Heart right ventricle (tissue), 16 donors: ENCODE data around the gene ARHGEF12. TPM values are rescaled to one million over a fixed set of nuclear protein-coding genes. Genes with fewer than 3 reads are reported as not detected.

Source experiments
- ATAC-seq, 8 donors: fragments of 200-7000 bp; cut with Tn5 transposase; one replicate each; pipeline ENCODE4 v1.9.1; 2020; ENCODE audit warnings: mild to moderate bottlenecking in 8 of 8, moderate library complexity in 8 of 8, moderate number of reproducible peaks in 1 of 8
- DNase-seq, 2 donors: peaks; one replicate each; pipeline ENCODE4 v3.0.0-alpha.2; 2020
- H3K27ac ChIP-seq, 10 donors: fragments of 200-600 bp; sonication (generic) in 2 of 10; one replicate each; pipeline versions ENCODE4 v1.5.0 to v1.8.0; 2020 to 2022; ENCODE audit warnings: mild to moderate bottlenecking in 3 of 10
- H3K27me3 ChIP-seq, 7 donors: fragments of 200-600 bp; one replicate each; pipeline ENCODE4 v1.8.0; 2021 to 2022; ENCODE audit warnings: mild to moderate bottlenecking in 2 of 7
- H3K36me3 ChIP-seq, 9 donors: fragments of 200-600 bp; sonication (generic) in 1 of 9; one replicate each; pipeline versions ENCODE4 v1.5.0 to v1.8.0; 2020 to 2022; ENCODE audit warnings: mild to moderate bottlenecking in 2 of 9
- H3K4me1 ChIP-seq, 9 donors: fragments of 200-600 bp; sonication (generic) in 1 of 9; one replicate each; pipeline versions ENCODE4 v1.5.0 to v1.8.0; 2020 to 2022; ENCODE audit warnings: mild to moderate bottlenecking in 4 of 9
- H3K4me3 ChIP-seq, 10 donors: fragments of 200-600 bp; sonication (generic) in 2 of 10; one replicate each; pipeline versions ENCODE4 v1.5.0 to v1.8.0; 2020 to 2022; ENCODE audit warnings: mild to moderate bottlenecking in 7 of 10, moderate library complexity in 2 of 10
- H3K9me3 ChIP-seq, 11 donors: fragments of 200-600 bp in 10 of 11; sonication (generic) in 2 of 11; one replicate each; pipeline versions ENCODE4 v1.5.0 to v1.8.0; 2013 to 2022; ENCODE audit warnings: mild to moderate bottlenecking in 2 of 11, control low read depth in 1 of 11, moderate library complexity in 1 of 11
- WGBS, 2 donors: extraction: QIAGEN DNeasy Blood & Tissue Kit; methylation state at CpG; one replicate each; pipeline ENCODE4 v1.1.7; 2013; ENCODE audit warnings: inconsistent platforms in 1 of 2; 5-methylcytosine and 5-hydroxymethylcytosine counted together
- intact Hi-C, 10 donors: fragments of 100-400 bp; cut with DNase I; formaldehyde crosslinking; loops; one replicate each; pipeline versions ENCODE4 v1.11.1 to v1.14.2; 2022
- polyA plus RNA-seq, 2 donors: library from polyadenylated mRNA; stranded (reverse); fragments of 200-250 nt; gene quantifications; one replicate each; pipeline ENCODE4 v1.2.3, GENCODE V29; 2013
- total RNA-seq, 10 donors: library from RNA; stranded (reverse); fragmentation: NEBNext Ultra II Directional in 3 of 10; extraction: Animal tissue kit (Norgen Biotek cat#: 25700) in 3 of 10; gene quantifications; one replicate each; pipeline versions ENCODE4 v1.2.1 to v1.2.4, GENCODE V29; 2021 to 2023
- TF ChIP-seq, protein P1 (sequence below), 9 donors: fragments of 200-600 bp; sonication (generic) in 2 of 9; IDR thresholded peaks; one replicate each; pipeline versions ENCODE4 v1.5.0 to v1.8.0; 2021 to 2022; ENCODE audit warnings: antibody characterized with exemption in 9 of 9, mild to moderate bottlenecking in 5 of 9, moderate library complexity in 1 of 9
- donor health status: Arrhythmogenic right ventricular cardiomyopathy.
- donor health status: ischemic (EF 13 %, LVEDD 7.1; RV severe dilation, severe dysfunction).
- donor health status: healthy with polysubstance abuse.
- donor health status: DM: no; HTN: yes; CAD: no.
- donor health status: DM: no; HTN: no; CAD: no.
- donor health status: ischemic (EF 25% LVEDD 6.9; RV normal size, moderate dysfunction).
- donor health status: ischemic (EF 25% LVEDD 5.7; RV mildly dilated, moderate dysfunction).
- donor health status: healthy.
- donor health status: DM: yes; HTN: yes; CAD: no.
- donor health status: Ischemic cardiomyopathy.
- donor health status: ischemic (EF 35%, LVEDD 5.7; RV mildly dilated, moderate dysfunction).
- donor health status: nonischemic (EF 11% LVEDD 7.7; RV severe dilation, severe dysfunction).
- donor health status: DM: yes; HTN: yes; CAD: no.
- donor health status: PGD.
- donor health status: ischemic (EF 29% LVEDD 5.4; RV normal size, mild dysfunction).
- donor health status: nonischemic (EF 23%, LVEDD 6.1; RV moderate dilation, normal function).

Gene ARHGEF12
- total and polyA plus RNA-seq, 12 donors = 20.0 to 155 (median 110) TPM

DNA sequence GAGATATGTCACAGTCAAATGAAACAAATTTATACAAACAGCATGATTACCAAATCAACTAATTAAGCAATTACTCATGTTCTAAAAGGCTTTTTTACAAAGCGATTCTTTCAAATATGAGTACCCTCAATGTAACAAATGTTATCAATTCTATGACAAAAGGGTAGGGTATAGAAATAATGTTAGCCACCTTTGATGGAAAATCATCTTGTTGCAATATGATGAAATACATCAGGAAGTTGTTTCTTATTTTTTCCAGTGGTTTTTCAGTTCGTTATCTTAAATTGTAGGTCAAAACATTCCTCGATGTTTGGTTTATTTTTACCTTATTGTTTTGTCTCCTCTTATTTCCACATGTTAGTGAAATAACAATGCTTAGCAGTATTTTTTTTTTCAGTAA is 6.5 kb downstream of the ARHGEF12 start:
- ATAC-seq = no peak
- H3K27ac ChIP-seq = peak overlapping the region in 7 of 10 donors; percentile 15 to 100 (median 99)
- peak overlapping the region in 2 of 10 donors; percentile 2 to 19 for H3K4me3 ChIP-seq
- peaks cover 0 to 90% (median 0%) of the 10 kb centered on the region in 7 donors for H3K27me3 ChIP-seq
- H3K36me3 ChIP-seq = no peaks in the 10 kb centered on the region
- TF ChIP-seq, protein P1, sequence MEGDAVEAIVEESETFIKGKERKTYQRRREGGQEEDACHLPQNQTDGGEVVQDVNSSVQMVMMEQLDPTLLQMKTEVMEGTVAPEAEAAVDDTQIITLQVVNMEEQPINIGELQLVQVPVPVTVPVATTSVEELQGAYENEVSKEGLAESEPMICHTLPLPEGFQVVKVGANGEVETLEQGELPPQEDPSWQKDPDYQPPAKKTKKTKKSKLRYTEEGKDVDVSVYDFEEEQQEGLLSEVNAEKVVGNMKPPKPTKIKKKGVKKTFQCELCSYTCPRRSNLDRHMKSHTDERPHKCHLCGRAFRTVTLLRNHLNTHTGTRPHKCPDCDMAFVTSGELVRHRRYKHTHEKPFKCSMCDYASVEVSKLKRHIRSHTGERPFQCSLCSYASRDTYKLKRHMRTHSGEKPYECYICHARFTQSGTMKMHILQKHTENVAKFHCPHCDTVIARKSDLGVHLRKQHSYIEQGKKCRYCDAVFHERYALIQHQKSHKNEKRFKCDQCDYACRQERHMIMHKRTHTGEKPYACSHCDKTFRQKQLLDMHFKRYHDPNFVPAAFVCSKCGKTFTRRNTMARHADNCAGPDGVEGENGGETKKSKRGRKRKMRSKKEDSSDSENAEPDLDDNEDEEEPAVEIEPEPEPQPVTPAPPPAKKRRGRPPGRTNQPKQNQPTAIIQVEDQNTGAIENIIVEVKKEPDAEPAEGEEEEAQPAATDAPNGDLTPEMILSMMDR (IDR thresholded peaks at IDR 0.05) = no peak
- H3K9me3 ChIP-seq = no peaks in the 10 kb centered on the region
- intact Hi-C loops = loop anchor here in 2 of 10 donors (5.0 to 10.0 kb wide), 2 partner anchors 35 to 82 kb away; no protein-coding TSS in a partner anchor
- peaks cover 8 to 97% (median 80%) of the 10 kb centered on the region in 9 donors for H3K4me1 ChIP-seq
- no peak for DNase-seq
- WGBS, 2 donors = 56 to 57% methylated on average over 3 of the region's 3 CpGs

DNA sequence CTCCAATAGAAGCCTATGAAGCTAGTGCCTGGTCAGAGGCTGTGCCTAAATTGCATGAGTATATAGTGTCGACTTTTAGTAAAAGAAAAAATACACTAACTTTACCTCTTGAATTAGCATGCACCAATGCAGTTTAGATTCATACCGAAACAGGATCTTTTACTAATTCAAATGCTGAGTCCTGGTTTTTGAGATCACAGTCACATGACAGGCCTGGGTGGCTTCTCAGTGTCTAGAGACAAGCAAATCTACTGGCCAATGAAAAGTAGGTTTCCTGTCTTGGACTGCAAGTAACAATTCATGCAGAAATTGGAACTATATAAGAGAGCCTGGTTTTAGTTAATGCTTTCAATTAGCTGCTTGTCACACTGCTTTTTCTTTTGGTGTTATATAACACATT is 7.2 kb downstream of the ARHGEF12 start:
- Histone ChIP-seq H3K4me1 (peaks cover 9 to 98% (median 80%) of the 10 kb centered on the region in 9 donors), H3K27me3 (peaks cover 0 to 90% (median 0%) of the 10 kb centered on the region in 7 donors), H3K27ac (peak overlapping the region in 3 of 10 donors; percentile 2 to 100 (median 99)), H3K9me3 (no peaks in the 10 kb centered on the region), H3K36me3 (no peaks in the 10 kb centered on the region), H3K4me3 (no peak overlapping the region)
- peak in 1 of 2 donors; percentile 32 for DNase-seq
- TF ChIP-seq, protein P1 (IDR thresholded peaks at IDR 0.05) = no peak
- ATAC-seq = peak in 5 of 8 donors; percentile 28 to 57 (median 36)
- WGBS, 2 donors = 61 to 63% methylated on average over 2 of the region's 2 CpGs
- intact Hi-C loops = loop anchor here in 2 of 10 donors (5.0 to 10.0 kb wide), 2 partner anchors 34 to 81 kb away; no protein-coding TSS in a partner anchor

DNA sequence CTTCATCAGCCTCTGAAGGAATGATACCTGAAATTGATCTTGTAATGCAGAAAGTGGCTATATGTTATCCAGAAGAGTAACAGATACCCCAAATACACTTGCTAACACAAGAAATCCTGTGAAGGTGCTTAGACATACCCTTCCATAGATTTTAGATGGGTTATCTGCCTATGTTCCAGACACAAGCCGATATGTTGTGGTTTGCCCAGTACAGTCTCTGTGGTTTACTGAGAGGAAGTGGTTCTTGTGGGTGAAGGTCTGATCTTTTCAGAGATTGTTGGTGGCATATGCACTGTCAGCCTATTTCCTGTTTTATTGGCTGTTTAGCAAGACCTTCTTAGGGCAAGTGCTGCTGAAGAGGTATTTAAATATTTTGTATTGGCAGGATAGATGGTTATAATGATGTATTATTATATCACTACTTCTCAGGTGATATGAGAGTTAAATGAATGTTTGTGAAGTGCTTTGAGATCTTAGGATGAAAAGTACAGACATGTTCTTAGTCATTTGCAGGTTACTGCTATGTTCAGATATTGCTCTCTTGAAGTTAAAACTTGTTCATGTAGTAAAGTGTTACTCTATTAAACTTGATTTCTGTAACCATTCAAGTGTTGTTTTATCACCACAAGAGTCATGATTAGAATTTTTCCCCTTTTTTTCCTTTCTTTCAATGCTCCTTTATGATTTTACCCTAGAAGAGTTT is 8.2 kb downstream of the ARHGEF12 start:
- Histone ChIP-seq H3K27me3 (peaks cover 0 to 90% (median 0%) of the 10 kb centered on the region in 7 donors), H3K27ac (peak overlapping the region in 3 of 10 donors; percentile 6 to 38 (median 16)), H3K36me3 (no peaks in the 10 kb centered on the region), H3K4me1 (peaks cover 13 to 98% (median 80%) of the 10 kb centered on the region in 9 donors), H3K9me3 (no peaks in the 10 kb centered on the region), H3K4me3 (no peak overlapping the region)
- ATAC-seq (peak in 1 of 8 donors; percentile 26), DNase-seq (no peak)
- WGBS, 2 donors = 48 to 64% methylated on average over 1 of the region's 1 CpG
- TF ChIP-seq, protein P1 (IDR thresholded peaks at IDR 0.05) = no peak
- intact Hi-C loops = loop anchor here in 2 of 10 donors (5.0 to 10.0 kb wide), 2 partner anchors 33 to 80 kb away; no protein-coding TSS in a partner anchor

DNA sequence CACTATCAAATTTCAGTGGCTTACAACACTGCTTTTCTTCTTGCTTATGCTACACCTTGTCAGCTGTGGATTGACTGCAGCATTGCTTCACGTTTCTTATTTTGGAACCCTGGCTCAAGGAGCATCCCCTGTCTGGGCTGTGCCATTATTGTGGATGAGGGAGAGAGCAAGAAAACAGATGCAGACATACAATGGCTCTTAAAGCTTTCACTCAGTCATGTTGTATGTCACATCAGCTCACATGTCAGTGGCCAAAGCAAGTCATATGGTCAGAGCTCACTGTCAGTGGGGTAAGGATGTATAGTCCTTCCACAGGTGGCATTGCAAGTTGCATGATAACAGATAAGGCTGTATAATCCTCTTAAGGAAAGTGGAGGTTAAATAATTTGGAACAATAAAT is 10.0 kb downstream of the ARHGEF12 start:
- no peaks in the 10 kb centered on the region for H3K9me3 ChIP-seq
- H3K36me3 ChIP-seq = no peaks in the 10 kb centered on the region
- peaks cover 17 to 97% (median 78%) of the 10 kb centered on the region in 9 donors for H3K4me1 ChIP-seq
- no peak for DNase-seq
- H3K4me3 ChIP-seq = no peak overlapping the region
- intact Hi-C loops = loop anchor here in 2 of 10 donors (1.0 to 10.0 kb wide), 2 partner anchors 39 to 79 kb away; no protein-coding TSS in a partner anchor
- peak in 2 of 8 donors; percentile 6 to 45 for ATAC-seq
- 13 to 18% methylated on average over 1 of the region's 1 CpG for WGBS, 2 donors
- peak overlapping the region in 6 of 10 donors; percentile 17 to 76 (median 43) for H3K27ac ChIP-seq
- H3K27me3 ChIP-seq = peaks cover 0 to 90% (median 0%) of the 10 kb centered on the region in 7 donors
- TF ChIP-seq, protein P1 (IDR thresholded peaks at IDR 0.05) = no peak
